Glomerular visceral epithelial cell (primary cell): ENCODE data around the gene RCL1.

ENCODE experiments used
- DNase-seq: peaks from one replicate; pipeline ENCODE4 v3.0.0-alpha.2; 2016; ENCODE audit errors: extremely low spot score

Gene RCL1

DNA sequence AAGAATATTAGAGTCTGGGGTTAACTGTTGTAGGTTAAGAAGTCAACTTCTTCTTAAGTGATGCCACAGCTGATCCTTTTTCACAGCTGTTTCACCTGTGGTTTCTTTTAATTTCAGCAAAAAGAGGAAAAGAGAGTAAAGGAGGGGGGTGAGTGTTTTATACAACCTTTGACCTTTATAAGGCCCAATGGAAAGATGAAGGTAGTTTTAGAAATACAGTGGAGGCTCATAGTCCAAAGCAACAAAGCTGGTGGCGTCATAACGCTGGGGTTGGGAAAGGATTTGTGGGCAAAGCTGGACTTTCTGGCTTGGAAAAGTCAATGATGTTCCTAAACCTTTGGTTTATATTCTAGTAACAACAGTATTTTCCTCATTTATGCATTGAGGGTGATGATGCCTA lies 49.5 kb downstream of the RCL1 start:
- no peak for DNase-seq

DNA sequence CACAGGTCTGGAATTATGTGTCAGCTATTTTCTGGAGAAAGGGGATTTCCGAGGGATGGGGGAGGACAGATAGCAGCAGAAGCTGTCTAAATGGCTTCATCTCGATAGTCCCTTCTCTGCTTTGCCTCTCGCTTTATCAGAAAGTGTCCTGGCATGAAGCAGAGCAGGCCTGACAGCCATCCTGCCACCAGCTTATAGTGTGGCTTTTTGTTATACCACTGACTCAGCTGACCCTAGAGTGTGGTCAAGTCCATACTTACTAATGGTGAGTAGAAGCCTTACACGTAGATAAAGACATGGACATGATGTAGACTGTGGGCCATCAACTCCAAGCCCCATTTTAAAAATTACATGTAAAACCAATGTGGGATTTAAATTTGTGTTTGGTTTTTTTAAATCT lies 50.0 kb downstream of the RCL1 start:
- peak; percentile 6 for DNase-seq

DNA sequence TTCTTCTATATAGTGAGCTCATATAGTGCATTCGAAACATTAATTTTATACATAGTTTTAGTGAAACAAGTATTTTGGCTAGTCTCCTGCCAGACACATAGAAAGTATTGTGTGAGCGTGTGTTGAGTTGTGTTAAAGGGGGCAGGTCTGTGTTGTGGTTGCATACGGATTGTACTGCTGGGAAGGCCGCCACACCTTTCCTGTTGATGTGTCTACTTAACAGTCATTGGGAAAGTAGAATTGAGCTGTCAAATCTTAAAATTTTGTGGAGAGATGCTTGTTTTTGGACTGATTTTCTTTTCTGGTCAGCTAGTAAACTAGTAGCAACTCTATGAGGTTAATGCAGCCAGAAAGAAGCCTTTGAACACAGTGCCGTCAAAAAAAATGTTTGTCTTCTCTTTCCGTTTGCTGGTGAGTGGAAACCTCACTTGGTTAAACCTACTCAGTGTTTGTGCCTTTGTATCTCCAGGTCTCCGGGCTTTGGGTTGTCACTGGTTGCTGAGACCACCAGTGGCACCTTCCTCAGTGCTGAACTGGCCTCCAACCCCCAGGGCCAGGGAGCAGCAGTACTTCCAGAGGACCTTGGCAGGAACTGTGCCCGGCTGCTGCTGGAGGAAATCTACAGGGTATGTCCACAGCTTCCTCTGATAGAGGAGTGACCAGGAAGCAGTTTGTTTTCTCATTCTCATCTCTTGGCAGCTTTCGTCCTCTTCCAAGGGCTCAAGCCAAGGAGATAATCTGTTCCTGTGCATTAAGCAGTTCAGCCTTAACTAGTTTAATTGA lies 51.5 kb downstream of the RCL1 start:
- no peak for DNase-seq

DNA sequence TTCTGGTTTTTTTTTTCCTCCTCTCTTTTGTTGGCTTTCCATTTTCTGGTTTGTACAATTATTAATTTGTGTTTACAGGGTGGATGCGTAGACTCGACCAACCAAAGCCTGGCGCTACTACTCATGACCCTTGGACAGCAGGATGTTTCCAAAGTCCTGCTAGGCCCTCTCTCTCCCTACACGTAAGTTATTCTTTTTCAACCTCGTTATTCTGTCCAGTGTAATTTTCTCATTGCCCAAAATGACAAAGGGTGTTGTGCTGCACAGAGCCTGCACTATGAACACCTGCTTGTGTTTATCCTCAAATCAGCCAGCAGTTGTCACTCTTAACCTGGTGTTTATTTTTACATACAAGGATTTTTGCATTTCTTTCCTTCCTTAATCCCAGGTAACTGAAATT lies 56.6 kb downstream of the RCL1 start:
- DNase-seq: no peak

DNA sequence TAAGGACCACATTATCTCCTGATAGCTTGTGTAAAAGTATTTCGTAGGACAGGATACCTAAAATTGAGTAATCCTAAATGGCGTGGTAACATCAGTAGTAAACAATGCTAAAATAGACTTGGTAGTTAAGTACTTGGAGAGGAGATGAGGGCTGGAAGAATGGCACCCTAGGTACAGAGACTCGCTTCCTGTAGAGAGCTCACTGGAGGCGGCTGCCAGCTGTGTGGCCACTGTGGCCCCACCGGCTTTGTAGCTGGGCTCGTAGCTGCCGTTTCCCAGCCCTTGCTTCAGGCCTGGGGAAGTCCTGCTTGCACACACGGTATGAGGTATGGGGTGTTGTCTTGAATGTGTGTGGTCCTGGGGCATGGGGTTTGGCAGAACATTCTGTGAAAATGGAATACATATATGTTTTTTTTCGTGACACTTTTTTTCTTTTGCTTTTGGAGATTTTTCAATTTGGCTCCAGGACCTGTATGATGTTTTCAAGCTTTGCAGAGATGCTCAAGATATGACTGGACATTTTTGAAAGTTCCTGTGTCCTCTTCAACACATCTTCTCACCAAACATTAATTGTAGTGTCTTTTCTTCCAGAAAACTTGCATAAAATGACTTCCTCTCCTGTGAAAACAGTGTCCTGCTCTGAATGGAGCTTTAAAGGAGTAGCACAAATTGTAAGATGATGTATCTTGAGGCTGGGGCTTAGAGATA lies 58.0 kb downstream of the RCL1 start:
- DNase-seq: no peak

DNA sequence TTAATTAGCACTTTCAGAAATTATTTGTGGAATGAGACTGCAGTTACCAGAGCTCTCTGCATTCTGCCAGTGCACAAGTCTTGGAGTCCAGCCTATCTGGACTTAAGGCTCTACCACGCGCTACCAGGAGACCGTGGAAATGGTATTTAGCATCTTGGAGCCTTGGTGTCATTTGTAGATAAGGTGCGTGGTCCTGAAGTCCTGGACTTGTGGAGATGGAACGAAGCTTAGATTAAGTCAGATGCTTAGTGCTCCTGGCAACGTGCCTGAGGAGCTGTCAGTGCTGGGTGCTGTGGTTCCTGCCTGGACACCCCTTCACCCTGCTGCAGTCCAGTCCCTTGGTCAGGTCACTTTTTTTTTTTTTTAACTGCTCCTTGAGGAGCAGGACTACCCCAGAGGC lies 59.7 kb downstream of the RCL1 start:
- no peak for DNase-seq

DNA sequence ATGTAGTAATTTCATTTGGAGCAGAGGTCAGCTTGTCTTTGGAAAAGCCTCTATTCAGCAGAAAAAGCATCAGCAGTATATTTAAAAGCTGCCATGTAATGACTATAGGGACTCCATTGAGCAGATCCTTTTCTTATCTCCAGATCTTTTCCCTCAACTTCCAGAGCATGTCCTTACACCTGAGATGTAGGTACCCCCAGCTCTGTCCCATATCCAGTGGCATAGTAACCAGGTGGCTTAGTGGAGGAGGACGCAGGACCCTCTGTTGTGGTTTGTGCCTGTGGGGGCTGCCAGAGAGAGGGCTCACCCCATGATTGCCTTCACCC lies 61.5 kb downstream of the RCL1 start:
- DNase-seq: no peak

DNA sequence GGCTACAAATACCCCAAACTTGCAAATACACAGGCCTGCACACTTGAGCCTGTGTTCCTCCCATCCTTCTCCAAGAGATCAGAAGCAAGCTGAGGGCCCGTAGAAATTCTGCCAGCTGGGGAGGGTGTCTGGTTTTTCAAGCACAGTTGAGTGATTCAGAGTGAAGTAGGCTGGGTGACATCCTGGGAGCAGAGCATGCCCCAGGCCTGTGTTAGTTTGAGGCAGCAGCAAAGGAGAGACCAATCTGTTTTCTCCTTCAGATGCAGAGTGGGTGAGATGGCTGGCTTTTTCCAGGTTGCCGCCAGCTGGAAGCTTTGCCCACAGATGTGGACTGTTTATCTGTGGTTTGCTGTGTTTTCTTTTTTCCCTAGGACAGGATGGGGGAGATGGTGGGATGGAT lies 63.1 kb downstream of the RCL1 start:
- DNase-seq: no peak

DNA sequence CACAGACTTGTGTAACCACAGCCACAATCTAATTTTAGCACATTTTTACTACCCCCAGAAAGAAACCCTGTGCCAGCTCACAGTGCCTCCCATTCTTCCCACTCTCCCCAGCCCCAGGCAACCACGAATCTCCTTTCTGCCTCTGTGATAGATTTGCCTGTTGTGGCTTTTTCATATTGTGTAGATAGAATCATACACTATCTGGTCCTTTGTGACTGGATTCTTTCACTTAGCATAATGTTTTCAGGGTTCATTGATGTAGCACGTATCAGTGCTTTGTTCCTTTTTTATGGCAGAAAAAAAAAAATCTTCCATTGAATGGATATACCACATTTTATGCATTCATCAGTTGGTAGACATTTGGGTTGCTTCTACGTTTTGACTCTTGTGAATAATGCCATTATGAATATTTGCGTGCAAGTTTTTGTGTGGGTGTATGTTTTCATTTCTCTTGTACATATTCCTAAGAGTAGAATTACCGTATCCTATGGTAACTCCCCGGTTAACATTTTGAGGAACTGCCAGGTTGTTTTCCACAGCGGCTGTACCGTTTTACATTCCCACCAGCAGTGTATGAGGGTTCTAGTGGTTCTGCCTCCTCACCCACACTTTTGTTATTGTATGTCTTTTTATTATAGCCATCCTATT lies 64.5 kb downstream of the RCL1 start:
- no peak for DNase-seq

DNA sequence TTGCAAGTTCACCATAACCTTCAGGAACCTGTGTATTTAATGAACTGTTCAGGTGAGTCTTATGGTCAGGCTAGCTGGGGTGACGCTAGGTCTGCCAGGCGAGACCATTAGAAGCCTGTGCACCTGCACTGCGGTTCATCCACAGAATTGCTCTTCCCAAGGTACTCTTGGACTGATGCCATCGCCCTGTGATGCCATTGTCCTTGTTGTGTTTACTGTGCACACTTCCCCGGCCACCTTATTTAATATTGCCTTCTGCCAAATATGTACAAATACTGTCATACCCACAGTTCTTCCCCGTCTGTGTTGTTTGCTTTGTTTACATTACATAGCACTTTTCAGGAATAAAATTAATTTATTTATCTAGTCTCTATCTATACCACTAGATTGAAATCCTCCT lies 66.3 kb downstream of the RCL1 start:
- no peak for DNase-seq

DNA sequence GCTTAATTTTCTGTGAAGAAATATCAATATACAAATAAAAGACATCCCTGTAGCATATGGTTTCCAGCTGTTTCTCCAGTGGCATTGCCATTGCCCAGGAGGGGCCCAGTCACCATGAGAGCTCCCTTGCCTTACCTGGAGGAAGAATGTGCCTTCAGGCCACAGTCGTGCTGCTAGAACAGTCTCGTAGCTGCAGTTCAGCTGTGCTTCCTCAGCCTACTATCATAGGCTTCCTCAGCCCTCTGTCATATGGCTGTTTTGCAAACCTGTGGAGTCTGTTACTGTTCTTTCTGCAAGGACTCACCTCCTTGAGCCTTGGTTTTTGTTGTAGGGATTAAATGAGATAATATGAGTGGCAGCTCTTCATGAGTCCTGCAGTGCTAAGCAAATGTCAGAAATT lies 67.6 kb downstream of the RCL1 start:
- no peak for DNase-seq

DNA sequence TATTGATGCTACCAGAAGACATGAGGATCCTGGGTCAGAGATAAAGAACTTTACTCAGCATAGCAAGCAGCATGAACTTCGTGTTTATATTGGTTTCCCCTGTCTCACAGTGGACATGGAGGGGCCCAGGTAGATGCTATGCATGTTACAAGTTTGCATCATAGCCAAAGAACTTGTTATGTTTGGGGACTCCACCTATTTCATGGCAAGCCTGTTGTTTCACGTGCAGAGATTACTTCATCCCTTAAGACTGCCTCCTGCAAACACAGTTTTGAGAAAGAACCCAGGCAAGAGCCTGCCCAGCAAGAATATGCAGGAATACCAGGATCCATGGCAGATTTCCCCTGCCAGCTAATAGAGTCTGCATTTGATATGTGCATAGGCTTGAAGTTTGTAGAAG lies 68.4 kb downstream of the RCL1 start:
- DNase-seq: no peak

DNA sequence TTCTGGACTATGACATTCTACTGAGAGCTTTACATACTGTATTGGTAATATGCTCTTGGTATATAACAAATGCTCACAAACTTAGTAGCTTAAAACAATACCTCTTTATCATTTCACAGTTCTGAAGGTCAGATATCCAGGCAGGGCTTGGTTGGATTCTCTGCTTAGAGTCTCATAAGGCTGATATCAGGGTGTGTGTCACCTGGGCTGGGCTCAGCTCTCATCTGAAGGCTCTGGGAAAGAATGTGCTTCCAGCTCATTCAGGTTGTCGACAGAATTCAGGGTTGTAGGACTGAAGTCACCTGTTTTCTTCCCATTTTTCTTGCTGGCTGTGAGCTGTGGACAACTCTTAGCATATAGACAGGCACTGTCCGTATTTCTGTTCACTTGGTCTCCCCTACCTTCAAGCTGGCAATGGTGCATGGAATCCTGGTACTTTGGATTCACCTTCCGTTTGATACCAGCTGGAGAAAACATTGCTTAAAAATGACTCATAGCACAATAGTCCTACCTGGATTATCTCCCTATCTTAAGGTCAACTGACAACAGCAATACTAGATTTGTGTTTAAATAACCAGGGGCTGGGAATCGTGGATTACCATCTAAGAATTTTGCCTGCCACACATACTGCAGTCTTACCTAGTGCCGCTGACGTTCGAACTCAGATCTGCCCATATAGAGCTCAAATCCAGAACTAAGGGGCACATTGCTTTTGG lies 69.2 kb downstream of the RCL1 start:
- no peak for DNase-seq

DNA sequence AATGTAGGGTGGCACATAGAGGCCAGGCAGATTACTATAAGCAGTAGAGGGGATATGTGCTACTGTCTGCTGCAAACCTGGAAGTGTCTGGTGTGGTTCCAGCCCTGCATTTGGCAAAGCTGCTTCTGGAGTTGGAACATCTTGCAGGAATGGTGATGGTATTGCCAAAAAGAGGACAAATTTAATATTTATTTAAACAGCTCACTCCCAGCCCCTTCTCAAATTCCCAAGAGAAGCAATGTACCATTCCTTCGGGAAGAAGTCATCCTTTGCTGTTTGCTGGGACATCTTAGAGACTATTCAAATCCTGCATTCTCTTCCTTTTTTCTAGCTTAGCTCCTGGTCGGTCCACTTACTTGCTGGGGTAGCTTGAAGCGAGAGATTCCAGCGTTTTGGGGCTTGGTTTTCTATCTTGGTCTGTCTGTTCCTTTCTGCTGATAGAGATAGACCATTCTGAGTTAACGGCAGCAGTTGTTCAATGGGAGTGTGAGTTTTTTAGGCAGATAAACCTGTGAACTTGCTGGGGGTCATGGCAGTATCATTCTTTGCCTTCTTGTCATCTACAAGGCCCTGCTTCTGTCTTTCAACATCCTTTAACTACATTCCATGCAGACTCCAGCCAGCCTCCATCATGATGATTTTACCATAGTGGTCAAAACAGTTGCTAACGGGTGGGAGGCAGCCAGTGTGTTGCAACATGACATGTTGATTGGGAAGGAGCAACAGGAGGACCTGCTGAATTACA lies 69.9 kb downstream of the RCL1 start:
- no peak for DNase-seq

DNA sequence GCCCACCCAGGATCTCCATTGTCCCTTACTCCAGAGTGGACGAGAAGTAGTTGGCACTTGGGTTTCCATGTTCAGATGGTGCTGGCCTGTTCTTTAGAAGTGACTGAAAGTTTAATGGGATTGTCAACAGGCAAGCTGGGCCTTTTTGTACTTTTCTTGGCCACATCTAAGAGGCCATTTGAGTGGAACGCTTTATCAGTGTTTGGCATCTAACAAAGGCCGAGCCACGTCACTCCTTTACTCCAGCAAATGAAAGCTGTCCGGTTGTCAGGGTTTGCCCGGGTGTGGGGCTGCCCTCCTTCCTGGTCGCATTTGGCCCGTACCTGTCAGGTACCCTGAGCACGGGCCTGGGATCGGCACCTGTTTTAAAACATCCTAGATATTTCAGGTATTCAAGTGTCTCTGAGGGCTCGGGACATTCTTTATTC lies 71.5 kb downstream of the RCL1 start:
- no peak for DNase-seq

DNA sequence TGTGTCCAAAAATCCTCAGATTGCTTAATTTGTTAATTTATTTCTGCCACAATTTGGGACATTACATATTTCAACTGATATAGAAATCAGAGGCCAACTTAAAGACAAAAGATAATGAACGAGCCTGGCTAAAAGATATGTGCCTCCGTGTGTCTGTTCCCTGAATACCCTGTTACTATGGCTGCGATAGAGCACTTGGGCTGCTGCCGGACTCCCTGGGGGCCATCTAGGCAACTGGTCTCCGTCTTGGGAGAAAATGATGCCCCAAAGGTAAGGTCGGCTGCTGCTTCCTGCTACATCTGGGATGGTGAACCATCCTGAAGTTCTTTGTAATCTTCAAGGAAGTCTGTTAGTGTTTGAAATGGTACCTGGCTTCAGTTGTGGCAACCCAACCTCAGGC lies 72.0 kb downstream of the RCL1 start:
- no peak for DNase-seq

DNA sequence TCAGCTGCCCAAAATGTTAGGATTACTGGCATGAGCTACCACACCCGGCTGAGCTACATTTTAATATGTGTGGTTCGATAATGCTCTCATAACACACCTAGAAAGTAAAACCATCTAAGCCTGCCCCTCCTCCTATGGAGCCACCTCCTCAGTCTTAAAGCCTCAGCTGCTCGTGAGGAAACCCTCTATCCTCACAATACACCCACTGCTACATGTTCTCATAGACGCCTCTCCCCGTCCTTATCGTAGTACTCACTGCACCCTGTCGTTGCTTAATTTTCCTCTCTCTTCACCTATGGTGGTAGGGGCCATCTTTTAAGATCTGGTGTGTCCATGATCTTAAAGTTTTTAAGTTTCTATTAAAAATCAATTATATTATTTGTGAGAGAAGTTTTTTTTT lies 72.9 kb downstream of the RCL1 start:
- no peak for DNase-seq

DNA sequence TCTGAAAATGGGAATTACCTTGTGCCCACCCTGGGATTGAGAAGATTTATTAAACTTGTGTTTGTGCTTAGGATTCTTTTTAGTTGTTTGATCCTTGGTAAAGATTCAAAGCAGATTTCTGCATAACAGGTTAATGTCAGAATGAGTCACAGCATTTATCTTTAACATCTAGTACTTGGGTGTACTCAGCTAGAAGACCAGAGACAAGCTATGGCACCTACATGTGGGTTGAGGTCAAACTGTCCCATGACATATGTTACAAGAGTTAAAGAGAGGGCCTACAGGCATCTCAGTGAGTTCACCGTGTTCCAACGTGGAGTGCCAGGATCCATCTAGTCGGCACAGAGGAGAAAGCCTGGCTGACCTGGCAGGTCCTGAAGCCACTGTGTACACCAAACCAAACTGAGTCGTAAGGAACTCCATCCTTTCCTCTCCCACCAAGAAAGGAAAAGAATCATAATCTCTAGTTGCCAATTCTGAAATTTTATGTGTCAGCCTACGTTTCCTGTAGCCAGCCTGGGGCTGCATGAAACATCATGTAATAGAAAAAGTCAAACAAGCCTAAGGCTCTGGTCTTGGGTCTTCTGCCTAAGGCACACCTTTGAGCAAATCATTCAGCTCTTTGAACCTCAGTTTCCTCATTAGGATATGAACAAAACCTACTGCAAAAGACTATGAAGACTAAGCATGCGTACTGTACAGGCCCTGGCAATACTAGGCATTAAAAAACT lies 73.7 kb downstream of the RCL1 start:
- DNase-seq: no peak

DNA sequence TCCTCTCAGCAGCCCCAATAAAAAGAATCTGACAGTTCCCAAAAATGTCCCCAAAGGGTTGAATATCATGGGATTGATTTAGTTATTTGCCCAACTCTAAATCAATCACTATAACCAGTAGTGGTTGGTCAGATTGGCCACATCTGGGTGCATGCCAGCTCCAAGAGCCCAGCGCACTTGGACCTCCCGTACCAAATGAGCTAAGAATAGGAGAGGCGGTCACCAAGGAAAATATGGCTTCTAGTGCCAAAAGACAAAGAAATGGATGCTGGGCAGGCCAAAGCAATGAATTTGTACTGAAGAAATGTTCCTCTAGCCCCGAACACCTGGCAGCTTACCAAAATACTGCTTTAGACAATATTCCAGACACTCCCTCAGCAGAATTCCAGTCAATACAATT lies 80.3 kb downstream of the RCL1 start:
- no peak for DNase-seq

DNA sequence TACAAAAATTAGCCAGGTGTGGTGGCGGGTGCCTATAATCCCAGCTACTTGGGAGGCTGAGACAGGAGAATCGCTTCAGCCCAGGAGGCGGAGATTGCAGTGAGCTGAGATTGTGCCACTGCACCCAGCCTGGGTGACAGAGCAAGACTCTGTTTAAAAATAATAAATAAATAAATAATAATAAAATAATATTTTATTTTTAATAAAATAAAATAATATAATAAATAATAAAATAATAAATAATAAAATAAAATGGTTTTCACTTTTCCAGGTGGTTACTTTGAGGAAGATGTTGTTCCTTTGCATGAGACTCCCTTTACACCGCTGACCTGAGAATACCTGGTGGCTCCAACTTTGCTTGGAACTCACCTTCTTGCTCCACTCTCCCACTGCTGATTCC lies 82.8 kb downstream of the RCL1 start:
- DNase-seq: no peak

DNA sequence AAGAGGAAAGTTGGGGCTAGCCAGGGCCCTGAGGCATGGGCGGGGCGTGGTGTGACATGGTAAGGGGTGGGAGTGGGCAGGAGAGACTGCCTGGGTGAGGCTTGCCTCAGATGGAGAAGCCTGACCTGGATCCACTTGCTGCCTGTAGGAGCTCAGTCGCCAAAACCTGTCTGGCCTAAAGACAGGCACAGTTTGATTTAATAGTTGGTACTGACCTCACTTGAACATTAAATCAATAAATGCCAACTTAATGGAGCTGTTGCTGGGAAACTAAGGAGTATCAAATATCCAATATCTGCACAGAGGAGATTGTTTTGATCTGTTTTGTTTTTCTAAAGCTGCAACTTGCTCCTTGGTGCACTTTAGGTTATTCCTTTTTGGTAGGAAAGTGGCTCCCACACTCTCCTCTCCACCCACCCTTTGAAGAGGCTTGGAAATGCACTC lies 86.4 kb downstream of the RCL1 start:
- DNase-seq: no peak
